GM19239 (cell line): ENCODE measurements around the gene CMIP.

Source experiments
- DNase-seq: peaks from one replicate; pipeline ENCODE4 v3.0.0; 2011; ENCODE audit warnings: low spot score; ENCODE audit not compliant: insufficient read length
- FAIRE-seq: peaks from 2 replicates; lab custom pipeline; 2011; peaks lifted over from hg19 to GRCh38; lab: Jason Lieb, UNC

CMIP gene

DNA sequence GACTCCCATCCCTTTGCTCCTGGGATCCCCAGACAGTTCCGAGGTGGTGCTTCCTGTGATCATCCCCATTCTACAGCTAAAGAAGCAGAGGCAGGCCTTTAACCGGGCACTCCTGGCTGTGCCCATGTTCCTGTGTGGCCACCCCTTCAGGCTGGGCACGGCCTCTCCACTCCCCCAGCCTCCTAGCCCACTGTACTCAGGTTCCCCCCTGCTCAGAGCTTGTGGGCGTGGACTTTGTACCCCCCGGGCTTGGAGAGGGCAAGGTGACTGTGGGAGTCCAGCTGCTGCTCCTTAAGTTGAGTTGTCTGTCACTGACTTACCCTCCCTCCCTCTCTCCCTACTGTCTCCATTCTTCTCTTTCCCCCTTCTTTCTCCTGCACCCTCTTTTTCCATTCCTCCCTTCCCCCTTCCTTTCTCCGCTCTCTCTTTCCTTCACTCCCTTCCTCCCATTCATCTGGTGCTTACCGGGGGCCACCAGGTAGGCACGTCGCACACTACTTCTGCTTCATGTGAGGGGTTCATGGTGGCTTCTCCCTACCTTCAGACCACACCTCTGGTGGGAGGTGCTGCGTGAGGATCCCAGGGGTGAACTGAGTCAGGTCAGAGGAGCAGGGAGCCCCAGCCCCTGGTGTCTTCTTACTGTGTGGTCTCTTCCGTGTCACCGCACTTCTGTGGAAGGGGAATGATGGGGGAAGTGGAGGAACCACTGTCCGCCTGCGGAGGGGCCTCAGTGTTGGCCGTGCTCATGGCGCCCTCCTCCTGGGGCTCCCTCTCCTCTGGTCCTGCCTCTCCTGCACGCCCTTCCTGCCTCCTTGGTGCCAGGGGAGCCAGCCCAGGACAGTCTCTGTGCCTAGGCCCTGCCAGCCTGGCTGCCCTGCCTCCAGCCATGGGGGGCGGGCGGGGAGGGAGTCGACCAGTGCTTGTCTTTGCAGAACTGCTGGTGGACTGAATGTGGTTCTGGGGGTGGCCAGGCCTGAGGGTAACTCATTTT is 29.7 kb downstream of the CMIP start:
- no peak for DNase-seq
- no peak for FAIRE-seq

DNA sequence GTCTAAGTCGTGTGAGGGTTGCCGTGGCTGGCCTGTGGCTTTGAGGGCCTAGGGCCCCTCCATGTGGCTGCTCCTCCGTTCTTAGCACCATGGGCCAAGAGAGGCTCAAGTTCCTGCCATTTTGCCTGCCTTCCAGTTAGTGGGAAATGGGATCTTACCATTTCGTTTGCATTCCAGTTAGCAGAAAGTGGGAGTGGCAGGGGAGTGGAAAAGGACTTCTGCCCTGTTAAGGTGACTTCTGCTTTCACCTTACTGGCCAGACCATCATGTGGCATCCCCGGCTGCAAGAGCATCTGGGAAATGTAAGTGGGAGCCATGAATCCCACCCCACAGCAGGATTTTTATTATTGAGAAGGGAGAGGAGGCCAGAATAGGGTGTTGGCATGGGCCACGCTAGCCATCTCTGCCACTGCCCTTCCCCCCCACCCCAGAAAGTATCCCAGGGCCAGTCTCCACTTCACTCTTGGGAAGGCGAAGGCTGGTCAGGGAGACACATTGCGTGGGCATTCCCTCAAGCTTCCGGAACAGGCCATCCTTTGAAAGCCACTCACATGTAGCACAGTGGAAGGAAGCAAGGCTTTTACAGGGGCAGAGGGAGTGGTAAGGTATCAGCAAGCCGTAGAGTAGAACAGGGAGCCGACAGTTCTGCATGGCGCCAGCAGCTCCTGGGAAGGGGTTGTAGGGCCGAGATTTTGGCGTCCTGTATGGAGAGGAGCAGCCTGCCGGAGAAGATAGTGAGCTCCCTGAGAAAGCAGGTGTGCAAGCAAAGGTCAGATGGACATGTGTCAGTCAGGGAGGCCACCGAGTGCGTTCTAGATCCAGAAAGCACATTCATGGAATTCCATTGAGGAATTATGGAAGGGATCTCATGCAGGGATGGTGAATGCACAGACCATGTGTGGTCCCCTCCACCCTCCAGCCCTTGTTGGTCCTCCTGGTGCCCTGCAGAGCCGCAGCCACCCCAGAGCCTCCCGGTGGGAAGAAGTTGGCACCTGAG is 33.4 kb downstream of the CMIP start:
- DNase-seq (no peak), FAIRE-seq (peak; percentile 23)

DNA sequence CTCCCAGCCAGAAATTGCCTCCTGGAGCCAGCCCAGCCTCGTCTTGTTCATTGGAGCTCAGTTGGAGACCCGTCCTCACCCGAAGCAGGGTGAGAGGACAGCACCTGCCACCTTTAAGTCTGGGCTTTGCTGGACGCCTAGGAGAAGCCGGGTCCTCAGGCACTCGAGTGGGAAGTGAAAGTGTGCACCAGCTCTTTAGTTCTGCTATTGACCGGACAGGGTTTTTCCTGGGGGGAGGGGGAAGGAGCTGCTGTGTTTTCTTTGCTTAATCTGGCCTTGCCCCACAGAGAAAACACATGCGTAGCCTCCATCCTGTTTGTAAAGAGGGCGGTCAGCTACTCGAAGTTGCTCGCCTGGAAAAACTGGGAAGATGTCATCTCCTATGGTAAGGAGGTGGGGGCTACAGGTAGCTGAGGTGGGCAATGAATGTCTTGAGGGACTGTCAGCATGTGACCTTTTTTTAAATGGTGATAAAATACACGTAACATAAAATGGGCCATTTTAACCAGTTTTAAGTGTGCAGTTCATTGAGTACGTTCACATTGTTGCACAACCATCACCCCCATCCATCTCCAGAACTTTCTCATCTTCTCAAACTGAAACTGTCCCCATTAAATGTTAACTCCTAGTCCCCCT is 34.4 kb downstream of the CMIP start:
- FAIRE-seq (peak; percentile 87), DNase-seq (peak; percentile 62)

DNA sequence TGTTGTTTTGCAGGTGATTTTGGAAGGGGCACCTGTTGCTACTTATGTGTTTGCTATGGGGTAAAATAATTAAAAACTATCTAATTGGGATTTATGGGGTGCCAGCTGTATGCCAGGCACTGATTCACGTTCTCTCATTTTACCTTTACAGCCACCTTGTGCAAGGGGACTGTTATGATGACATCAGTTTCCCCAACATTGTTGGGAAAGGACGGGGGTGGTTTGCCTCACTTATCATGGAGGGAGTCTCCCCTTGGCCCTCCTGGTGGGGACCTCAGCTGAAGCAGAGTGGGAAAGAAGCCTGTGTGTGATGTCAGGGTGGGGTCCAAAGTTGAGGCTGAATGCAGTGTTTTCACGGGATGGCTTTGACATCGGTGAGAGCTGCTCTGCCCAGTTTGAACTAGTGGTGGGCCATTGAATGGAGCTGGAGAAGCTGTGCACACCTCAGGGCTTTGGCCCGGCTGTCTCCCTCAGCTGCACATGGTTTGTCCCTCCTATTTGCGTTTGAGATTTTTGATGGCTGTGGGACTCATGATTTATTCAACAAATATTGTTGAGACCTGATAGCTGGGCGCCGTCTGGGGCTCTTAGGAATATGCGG is 36.1 kb downstream of the CMIP start:
- FAIRE-seq (peak; percentile 37), DNase-seq (no peak)

DNA sequence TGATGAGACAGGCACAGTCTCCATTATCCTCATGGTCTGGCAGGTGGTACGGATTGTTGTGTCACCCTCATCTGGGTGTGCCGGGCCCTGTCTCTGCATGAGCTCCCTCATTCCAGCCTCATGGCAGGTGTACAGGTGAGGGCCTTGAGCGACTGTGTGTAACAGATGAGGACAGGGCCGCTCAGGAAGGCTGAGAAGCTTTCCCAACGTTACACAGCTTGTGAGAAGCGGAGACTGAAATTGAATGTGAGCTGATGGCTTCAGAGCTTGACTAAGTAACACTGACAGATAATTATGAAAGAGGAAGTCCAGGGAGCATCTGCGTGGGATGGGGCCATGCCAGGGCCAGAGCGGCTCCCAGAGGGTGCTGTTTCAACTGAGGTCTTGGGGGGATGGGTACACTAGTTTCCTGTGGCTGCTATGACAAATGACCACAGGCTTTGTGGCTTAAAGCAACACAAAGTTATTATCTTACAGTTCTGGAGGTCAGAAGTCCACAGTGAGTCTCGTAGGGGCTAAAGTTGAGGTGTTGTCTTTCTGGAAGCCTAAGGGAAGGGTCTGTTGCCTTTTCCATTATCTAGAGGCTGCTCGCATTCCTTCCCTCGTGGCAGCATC is 36.7 kb downstream of the CMIP start:
- FAIRE-seq (peak; percentile 96), DNase-seq (peak; percentile 89)

DNA sequence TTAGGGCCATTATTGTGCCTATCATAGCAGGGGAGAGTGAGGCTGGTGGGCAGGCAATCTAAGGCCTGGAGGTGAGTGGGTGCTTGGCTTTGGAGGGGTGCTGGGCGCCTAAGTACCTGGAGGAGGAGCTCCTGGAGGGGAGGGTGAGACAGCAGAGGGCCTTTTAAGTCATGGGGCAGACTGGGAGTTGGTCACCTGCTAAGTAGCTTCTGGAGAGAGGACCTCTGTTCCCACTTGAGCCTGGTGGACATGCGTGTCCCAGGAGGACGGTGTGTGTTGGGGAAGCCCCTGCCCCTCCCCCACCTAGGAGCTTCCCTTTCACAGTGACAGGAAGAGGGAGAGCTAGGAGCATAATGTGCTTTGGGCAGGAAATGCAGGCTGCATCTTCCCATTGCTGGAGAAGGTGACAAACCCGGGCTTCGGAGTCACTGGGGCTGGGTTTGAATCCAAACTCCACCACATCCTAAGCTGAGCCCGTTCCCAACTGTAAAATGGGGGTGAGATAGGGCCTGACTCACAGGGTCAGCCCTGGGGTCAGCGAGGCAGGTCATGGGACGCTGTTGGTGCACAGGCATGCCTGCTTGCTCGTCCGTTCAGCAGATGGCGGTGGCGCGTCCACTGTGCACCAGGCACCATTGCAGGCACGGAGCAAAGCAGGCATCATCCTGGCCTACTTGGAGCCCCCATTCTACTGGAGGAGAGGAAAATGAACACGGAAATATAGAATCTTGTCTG is 37.9 kb downstream of the CMIP start:
- FAIRE-seq, result no peak
- no peak for DNase-seq

DNA sequence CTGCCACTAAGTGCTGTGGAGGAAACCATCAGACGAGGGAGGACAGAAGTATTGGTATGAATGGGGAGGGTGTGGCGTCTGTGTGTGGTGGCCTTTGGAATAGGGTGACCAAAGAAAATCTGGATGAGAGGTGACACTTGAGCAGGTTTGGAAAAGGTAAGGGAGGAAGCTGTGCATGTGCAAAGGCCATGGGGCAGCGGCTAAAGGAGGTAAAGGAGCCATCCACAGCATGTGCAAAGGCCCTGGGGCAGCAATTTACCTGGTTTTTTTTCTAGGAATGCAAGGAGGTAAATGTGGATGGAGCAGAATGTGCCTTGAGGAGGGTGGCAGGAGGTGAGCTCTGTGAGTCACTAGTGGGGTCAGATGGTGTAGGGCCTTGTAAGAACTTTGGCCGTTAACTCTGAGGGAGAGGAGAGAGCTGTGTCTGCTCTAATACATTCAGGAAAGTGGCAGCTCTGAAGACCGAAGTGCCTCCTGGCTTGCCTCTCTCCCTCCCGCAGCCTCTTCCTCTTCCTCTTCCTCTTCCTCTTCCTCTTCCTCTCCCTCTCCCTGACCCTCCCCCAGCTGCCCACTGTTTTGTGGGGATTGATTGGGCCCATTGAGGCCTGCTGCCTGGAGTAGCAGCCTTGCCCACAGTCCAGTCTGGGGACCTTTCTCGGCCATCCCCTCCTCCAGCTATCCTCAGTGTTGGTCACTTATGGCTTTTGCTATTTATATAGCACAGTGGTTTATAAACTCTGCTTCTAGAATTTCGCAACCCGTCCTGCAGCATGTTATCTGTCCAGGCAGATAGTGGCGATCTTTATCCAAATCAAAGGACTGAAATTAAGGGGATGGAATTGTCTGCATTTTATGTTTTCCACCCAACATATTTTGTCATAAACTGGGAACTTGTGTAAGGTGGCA is 38.7 kb downstream of the CMIP start:
- DNase-seq (no peak), FAIRE-seq (no peak)

DNA sequence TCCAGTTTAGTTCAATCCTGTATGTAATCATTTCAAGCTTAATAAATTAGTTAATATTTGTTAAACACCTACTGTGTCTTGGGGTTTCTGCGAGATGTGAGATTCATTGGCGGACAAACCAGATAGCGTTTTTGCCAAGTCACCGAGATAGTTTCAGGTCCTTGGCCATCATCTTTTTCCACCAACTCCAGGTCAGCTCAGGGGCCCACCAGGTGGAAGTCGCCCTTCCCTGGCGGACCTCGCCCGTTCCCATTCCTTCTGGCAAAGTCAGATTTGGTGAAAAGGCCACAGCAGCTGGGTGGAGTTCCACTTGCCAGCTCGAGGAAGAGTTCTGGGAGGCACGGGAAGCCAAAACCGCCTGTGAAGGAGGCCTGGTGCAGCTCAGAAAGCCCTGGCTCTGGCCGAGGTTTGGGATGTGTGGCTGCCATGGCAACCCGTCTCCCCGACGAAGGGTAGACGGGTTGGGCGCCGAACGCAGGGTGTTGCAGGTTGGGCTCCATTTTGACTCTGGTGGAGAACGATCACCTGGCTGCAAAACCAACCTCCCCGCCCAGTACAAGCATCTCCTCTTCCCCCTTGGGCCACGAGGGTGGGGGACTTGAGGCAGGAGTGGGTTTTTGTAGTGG is 39.5 kb downstream of the CMIP start:
- DNase-seq (no peak), FAIRE-seq (no peak)

DNA sequence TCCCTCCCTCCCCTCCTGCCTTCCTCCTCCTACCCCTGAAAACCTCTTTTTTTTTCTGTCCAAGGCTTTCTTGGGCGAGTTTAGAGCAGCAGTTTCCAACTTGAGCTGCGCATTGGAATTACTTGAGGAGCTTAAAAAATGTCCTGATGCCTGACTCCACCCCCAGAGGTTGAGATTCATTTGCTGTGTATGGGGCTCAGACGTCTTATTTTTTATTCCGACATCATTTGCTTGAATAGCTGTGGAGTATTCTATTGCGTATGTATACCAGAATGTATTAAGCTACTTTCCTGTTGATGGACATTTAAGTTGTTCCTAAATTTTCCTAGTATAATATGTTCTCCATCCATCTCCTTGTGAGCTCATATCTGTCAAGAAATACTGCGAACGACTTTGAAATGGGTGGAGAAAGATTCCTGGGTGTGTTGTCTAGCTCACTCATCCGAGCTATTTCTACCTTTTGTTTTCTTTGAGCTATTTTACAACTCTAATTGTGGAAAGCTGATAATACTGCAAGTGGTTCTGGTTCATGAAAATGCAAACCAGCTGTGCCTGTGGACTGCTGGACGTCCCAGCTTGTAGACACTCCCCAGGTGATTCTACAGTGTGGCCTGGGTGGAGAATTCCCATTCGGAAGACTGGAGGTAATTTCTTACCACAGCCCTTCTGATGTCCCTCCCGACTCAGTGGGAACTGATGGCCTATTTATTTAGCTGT is 40.5 kb downstream of the CMIP start:
- no peak for DNase-seq
- FAIRE-seq, result no peak

DNA sequence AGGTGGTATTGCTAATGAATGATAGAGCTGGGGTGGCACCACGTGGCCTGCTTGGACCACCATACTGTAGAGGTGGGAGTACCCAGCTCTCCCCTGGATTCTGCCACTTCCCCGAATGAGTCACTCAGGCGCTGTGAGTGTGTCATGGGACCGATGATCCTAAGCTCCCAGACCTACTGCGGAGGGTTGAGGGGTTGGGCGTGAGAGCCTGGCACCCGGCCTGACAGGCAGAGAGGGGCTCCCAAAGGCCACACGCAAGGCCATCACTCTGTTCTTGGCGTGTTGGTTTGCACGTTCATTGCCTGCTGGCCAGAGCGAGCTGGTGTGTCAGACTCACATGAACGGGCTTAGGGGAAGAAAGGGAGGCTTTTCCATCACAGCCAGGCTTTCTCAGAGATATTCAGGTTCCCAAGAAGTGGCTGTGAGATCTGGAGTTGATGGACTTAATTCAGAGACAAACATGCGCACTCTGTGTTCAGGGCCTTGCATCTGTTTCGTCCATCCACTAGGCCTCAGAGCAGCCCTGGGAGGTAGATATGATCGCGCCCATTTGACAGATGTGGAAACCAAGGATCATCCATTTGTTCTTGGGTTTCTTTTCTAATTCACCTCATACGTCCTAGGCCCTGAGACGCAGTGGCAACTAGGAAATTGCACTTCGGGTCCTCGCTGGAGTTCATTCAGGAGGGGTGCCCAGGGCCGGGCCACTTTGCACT is 41.4 kb downstream of the CMIP start:
- no peak for DNase-seq
- FAIRE-seq, result no peak

DNA sequence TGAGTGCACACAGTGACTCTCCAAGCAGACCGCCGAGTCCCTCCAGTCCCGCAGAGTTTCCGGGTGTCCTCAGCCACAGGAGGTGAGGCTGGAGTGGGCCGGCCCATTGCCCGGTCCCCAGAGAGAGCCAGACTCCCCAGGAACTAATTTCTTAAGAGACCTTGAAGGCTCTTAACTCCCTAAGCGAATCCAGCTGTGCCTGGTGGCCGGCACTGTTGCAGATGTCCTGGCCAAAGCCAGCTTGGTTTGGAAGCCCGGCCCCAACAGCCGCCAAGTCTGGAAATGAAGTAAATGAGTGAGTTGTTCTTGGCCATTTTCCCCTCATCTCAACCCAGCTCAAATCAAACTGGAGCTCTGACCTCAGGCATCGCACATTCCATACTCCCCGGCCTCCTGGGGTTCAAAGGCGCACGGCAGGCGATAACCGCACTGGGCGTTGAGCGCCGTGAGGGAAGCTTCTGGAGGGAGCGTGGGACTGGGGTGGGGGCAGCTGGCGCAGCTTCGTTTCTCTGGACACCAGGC is 42.0 kb downstream of the CMIP start:
- DNase-seq (no peak), FAIRE-seq (no peak)

DNA sequence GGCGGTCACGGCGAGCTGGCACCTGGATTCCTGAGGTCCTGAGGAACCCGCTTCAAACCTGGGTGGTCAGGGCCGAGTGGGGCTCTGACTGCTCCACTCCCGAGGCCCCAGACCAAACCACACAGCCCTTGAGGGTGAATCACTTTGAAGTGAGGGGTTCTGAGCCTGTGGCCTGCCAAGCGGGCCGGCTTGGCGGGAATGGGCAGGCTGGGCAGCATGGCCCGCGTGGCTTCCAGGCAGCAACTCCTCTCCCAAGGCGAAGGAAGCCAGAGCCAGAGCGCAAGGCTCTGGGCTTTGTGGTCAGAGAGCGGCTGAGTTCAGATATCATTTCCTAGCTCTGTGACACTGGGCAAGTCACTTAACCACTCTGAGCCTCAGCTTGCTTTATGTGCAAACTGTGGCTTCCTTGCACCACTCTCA is 42.7 kb downstream of the CMIP start:
- FAIRE-seq, result no peak
- no peak for DNase-seq

DNA sequence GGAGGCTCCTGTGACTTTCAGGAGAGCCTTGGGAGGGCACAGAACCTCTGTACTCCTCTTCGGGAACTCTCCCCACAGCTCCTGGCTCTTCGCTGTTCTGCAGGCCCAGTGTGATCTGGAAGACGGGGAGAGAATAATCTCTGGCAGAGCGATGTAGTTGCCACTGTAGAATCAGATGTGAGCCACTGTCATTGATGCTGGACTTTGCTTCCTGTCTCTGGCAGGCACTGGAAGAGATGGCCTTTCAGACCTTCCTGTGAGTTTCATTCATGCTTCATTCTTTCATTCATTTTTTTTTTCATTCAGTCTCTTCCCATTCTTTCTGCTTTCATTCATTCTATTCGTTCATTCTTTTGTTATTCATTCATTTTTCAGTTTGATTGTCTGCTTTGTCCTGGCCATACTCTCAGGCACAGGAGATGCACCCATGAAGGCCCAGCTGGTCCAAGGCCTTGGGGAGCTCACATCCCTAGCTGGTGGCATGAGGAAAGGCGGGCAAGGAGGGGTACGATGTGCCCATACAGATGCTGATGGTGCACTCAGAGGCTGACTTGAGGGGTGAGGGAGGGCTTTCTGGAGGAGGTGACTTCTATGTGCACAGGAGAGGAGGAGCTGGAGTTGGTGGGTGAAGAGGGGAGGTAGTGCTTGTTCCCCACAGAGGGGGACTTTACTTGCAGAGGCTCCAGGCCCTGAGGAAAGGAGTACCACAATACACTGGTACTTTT is 44.2 kb downstream of the CMIP start:
- FAIRE-seq (no peak), DNase-seq (no peak)

DNA sequence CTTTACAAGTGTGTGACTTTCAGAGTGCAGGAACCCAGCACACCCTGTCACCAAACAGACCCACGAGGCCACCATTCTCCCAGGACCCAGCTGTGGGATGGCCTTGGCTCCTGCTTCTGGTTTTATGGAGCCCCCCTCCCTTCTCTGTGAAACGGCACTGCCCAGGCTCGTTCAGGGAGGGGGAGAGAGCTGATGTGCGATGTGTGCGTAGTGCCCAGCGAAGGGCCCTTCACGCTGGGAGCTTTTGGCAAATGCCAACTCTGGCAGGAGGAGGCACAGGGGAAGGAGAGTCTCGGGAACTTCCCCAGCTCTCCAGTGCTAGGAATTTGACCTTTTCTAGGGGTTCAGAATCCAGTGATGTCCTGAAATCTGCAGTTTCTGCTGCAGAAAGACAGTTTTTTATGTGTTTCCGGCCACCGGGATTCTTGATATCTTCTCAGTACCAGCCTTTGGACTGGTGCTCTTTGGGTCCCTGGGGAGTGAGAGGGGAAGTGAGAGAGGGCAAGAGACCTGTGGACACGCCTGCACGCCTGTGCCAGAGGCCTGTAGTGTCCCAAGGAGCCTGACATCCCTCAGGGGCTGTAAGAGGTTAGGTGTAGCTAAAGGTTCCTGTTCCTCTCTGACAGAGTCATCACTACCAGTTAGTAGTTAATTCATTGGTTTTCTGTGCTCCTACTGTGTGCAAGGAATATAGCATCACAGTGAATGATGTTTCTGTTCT is 45.1 kb downstream of the CMIP start:
- FAIRE-seq (no peak), DNase-seq (no peak)
